Measurements from ENCODE around the gene YES1.
"Not testable (repeated sequence)": the region's sequence is repeated elsewhere in the genome, so short reads cannot be mapped to it uniquely, and the experiment has no call there.

The YES1 gene

DNA sequence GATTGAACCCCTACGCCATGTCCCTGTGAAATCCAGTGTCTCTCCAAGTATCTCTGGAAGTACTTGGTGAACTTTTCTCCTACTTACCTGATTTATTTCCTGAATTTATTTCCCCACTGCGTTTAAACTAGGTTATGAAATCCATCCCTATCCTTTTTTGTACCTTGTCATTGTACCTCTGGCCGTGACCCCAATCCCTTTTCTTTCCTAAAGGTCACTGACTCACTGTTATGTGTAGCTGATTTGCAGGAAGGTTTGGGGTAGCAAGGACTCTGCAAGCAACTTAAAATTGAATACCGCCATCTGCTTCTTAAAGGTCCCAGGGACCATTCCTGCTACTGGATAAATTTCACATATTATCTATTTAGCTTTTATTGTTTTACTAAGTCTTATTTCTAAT lies 95.0 kb downstream of the YES1 start:
- FAIRE-seq: no peak

DNA sequence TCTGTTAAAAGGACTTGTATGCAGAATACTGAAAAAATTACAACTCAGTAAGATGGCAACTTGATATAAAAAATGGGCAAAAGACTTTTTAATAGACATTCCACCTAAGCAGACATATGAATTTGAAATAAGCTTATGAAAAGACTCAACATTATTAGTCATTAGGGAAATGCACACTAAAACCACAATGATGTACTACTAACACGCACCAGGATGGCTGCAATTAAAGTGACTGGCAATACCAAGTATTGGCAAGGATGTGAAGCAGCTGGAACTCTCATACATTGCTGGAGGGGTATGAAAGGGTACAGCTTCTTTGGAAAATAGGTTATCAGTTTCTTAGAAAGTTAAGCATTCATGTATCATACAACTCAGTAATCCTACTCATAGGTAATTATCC lies 96.4 kb downstream of the YES1 start:
- FAIRE-seq: no peak

DNA sequence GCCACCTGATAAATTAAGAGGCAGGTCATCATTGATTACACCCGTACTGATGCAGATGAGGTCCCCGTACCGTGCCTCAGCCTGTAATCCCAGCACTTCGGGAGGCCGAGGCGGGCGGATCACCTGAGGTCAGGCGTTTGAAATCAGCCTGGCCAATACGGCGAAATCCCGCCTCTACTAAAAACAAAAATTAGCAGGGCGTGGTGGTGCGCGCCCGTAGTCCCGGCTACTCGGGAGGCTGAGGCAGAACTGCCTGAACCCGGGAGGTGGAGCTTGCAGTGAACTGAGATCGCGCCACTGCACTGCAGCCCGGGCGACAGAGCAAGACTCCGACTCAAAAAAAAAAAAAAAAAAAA lies 98.9 kb downstream of the YES1 start:
- no peak for FAIRE-seq

DNA sequence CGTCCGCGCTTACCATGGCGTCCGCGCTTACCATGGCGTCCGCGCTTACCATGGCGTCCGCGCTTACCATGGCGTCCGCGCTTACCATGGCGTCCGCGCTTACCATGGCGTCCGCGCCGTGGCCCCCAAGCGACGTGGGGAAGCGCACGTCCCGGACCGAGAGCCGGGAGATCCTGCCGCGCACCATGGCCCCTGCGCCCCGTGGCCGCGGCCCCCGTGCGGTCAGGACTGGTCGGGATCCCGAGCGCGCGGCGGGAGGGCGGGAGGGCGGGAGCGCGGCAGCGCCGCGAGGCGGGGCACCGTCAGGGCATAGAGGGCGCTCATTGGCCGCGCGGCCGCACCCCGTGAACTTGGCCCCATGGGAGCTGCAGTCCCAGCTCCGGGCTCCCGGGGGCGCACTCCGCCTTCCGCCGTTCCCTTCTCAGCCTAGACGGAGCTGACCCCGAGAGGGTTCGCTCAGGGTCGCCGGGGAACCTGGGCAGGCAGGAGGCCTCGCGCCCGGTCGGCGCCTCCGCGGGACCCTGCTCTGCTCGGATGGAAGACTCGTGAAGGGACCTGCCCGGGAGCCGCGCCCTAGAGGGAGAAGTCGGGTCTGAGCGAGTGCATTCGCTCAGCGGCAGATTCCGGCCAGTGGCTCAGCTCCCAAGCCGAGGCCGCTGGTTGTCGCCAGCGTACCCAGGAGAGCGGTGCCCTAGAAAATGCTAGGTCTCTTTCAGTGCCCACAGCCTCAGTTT lies 99.5 kb downstream of the YES1 start, which contains the start of gene ENOSF1:
Gene ENOSF1 (minus strand): TSS at position 230 of the 734 bp plus-strand sequence. CDS start 43 bp downstream, at position 187.
- no peak for FAIRE-seq

DNA sequence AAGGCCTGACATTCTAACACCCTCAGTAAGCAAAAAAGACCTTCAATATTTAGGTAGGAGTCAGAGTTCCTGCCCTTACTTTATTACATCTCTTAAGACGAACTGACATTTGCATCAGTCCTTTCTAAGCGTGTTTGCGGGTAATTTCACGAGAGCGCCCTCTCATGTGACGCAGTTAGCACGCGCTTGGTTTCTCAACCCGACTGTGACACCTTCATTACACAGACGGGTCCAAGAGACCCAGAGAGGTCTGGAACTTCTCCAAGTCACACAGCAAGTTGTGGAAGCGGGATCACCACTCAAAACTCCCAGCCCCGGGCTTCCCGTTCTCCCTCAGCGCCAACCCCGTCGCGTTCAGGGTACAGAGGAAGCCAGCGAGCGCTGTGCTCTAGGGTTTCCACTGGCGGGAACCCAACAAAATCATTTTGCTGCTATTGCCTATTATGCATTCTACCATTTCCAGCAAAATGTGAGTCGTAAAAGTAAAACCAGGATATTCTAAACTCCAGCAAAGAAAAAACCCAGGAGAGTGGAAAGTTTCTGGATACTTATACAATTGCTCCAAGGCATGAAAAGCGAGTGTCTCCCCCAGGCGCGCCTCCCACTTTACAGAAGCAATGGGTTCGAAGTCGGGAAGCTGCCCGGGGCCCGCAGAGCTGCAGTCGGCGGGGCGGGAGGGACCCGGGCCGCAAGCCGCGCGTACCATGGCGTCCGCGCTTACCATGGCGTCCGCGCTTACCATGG lies 100.2 kb downstream of the YES1 start:
- FAIRE-seq: no peak

DNA sequence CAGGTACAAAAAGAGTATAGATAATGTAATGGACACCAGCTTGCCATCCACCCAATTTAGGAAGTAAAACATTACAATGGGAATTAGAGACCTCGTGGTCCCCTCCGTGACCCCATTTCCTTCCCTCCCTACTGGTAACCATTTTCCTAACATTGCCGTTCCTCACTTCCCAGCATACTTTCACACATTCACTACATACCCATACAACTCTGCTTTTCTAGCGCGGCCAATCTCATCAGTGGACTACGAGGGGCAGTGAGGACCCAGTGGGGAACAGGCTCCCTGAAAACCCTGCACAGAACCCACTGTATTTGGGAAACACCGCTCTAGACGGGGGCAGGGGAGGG lies 100.8 kb downstream of the YES1 start:
- FAIRE-seq: no peak

DNA sequence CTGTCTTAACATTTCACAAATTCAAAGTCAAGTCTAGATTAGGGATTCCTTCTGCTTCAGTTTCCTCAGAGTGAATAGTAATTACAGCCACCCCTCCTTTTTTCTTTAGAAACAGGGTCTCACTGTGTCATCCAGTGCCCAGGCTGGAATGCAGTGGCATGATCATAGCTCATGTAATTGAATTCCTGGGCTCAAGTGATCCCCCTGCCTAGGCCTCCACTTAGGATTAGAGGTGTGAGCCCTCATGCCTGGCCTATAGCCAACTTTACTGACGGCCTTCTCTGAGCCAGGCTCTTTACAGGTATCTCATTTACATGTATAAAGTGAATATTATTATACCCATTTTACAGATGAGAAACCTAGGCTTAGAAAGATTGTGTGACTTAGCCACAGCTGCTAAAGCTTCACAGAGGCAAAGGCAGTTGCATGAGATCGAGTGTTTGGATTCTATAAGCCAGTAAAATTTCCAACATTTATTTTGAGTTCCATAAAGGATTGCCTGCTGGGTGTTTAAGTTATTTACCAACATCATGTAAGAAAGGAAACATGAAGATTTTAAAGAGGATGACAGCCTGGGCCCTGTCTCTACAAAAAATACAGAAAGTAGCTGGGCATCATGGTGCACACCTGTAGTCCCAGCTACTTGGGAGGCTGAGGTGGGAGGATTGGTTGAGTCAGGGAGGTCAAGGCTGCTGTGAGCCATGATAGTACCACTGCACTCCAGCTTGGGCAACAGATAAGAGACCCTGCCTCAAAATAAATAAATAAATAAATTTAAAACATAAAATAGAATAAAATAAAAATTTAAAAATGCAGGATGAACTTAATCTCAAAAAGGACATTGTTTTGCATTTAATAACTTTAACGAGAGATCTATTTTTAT lies 101.4 kb downstream of the YES1 start:
- no peak for FAIRE-seq

DNA sequence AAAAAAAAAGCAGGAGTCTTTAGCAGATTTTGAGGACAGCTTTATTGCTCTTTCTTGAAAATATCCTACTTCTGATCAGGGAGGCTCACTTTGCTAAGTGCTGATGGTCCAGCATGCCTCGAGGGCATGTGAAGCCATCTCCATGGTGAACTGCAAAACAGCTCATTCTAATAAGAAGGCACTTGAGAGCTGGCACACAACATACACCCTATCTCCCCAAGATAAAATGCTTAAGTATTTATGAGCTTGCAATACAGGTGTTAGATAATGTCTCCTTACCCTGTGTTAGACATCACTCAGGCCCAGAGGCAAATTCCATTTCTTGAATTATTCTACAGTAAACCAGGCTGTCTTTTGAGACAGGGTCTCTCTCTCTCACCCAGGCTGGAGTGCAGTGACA lies 102.3 kb downstream of the YES1 start:
- FAIRE-seq: no peak

DNA sequence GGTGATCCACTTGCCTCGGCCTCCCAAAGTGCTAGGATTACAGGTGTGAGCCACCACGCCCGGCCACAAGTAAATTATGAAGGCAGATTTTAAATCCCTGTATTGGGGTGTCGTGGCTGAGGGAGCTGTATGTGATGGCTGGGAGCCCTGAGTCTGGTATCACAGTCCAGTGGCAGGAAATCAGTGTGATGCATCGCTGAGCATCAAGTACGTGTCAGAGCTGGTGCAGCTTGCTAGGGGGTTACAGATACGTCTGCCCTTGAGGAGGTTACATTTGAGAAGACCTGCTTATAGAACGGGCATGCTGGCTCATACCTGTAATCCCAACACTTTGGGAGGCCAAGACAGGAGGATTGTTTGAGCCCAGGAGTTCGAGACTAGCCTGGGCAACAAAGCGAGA lies 103.9 kb downstream of the YES1 start:
- FAIRE-seq: no peak

DNA sequence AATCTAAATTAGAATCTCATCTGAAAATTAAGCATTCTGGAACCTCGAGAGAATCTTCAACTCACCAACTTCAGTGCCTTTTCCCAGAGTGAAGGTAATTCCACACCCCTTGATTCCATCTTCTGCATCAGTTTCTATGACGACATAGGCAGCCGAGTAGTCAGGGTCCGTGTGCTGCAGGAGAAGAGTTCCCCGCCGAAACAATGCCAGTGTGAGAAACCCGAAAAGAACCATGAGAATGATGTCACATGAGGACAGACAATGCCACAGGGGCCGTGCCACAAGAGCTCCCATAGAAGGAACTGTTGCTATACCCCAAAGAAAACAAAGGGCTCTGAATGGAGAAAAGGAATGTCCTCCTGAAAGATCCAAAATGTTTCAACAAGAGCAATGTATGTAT lies 105.6 kb downstream of the YES1 start:
- FAIRE-seq: no peak

DNA sequence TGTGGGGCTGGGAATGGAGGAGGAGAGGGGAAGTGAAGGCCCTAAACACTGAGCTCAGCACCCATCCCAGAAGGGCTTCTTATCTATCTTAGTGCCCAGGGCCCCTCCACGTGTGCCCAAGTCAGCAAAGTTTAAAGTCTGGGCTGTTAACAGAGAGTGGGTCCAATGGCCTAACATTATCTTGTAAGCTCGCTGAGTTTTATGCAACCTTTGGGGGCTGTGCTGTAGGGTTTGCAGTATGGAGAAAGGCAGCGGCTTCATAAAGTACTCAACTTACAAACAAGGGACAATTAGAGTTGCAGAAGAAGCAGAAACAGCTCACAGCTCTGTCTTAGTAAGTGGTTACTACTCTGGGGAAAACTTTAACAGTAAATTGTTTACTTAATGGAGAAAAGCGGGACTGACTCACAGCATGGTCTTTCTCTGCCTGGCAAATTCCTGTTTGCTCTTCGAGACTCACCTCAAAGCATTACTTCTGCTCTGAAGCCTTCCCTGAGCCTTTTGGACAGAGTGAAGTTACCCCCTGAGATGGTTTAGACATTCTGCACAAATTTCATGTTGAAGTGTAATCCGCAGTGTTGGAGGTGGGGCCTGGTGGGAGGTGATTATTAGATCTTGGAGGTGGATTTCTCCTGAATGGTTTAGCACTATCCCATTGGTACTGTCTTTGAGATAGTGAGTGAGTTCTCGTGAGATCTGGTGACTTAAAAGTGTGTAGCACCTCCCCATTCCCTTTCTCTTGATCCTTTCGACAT lies 108.7 kb downstream of the YES1 start:
- no peak for FAIRE-seq

DNA sequence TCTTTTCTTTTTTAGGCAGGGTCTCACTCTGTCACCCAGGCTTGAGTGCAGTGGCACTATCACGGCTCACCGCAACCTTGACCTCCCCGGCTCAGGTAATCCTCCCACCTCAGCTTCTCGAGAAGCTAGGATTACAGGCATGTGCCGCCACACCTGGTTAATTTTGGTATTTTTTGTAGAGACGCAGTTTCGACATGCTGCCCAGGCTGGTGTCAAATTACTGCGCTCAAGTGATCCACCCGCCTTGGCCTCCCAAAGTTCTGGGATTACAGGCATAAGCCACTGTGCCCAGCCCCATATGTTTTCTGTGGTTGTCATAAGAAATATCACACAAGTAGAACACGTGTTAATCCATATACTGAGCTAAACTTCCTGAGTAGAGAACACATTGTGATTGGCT lies 114.2 kb downstream of the YES1 start:
- no peak for FAIRE-seq

DNA sequence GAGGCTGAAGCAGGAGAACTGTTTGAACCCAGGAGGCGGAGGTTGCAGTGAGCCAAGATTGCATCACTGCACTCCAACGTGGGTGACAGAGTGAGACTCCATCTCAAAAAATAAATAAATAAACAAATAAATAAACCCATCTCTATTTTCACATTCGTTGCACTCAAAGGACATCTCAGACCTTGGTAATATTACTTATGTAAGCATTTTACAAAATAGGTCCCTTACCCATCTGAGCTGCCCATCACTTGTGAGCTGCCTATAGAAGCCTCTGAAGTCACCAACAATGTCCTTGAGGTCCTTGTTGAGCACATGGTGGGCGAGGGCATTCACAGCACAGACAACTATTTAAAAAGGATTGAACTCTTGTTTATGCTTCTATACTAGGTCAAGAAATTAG lies 115.0 kb downstream of the YES1 start:
- no peak for FAIRE-seq

DNA sequence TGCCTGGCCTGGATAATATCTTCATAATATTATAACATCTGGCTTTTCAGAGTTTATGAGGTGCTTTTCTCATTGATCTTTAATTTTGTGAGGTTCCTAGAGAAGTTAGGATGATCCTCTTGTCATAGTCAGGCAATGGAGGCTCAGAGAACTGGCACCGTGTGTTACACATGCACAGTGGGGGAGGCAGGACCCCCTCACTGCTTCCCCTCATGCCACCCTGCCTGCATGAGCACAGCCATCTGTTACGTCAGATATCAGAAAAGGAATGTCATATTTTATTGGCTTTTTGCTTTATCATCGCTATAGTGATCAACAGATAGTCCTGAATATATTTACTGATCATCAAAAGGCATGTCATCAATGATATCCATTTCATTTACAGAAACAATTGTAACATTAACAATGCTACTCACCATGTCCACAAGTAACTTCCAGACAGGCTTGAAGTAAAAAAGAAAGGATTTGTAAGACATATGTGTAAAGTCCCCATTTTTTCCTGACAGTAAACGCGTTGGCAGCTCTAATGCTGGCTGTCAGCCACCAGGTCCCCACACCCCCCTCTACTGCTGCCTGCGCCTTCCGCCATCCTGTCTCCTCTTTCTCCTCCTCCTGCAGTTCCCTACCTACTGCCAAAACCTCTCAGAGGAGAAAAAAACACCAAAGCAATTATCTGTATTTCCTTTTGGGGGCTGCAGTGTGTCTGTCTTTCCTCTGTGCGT lies 118.4 kb downstream of the YES1 start:
- no peak for FAIRE-seq

DNA sequence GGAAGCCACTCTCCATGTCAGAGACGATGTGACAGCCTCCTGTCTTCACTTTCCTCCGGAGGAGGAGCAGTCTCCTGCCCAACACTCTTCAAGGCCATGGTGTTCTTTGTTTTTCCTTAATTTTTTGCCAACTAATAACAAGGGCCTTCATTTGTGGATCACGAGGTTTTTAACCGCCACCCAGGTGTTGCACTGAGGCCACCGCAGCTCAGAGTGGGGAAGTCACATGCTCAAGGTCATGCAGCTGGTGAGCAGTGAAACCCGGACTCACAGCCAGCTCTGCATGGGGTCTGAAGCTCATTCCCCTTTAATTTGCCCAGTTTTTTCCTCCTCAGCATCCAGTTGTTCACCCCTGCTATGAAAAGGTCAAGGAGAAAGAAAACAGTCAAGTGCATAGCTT lies 119.2 kb downstream of the YES1 start:
- FAIRE-seq: no peak

DNA sequence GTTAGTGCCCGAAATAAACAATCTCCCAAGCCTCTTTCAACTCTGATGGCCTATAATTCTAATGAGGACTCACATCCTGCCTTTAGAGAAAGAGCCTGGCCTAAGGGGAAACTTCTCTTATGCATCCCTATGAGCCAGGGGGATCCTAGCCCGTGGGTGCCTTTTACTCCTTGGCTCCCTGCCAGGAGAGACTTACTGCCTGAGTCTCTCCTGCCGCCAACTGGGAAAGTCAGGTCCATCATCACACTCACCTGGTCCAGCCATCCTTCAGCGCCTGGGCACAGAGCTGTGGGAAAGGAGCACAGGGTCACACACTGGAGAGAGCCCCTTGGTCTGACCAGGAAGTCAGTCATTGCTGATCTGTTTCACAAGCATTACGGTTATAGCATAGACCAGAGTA lies 123.7 kb downstream of the YES1 start:
- FAIRE-seq: no peak

DNA sequence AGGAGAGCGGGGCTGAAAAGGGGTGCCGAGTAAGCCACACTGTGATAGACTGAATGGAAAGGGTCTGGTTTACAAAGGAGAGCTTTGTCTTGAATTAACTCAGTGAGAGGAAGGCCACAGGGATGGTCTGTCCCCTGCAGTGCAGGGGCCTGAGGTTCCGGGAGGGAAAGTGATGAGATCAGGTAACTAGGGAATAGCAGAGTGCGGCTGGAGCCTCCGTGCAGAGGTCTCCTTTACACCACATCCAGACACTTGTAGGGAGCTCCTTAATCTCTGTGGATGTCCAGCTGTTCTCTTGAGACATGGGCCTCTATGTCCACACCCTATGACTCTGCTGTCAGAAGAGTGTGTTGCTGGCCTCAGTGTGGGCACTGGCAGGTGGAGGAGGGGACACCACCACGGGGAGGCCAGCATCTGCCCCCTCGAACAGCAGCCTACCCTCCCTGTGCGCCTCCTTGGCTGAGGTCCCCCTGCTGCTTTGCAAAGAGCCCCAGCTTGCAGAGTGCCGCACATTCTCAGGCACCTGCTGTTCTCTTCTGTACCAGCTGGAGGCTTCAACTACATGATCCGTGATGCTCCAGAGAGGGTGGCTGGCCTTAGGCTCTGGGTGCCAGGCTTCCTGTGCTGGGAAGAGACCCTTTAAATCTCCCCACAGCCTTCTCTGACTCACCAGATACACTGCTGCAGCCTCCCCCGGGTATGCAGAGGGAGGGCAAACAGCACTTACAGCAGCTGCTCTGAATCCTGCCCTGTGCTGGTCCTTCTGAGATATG lies 125.5 kb downstream of the YES1 start:
- no peak for FAIRE-seq

DNA sequence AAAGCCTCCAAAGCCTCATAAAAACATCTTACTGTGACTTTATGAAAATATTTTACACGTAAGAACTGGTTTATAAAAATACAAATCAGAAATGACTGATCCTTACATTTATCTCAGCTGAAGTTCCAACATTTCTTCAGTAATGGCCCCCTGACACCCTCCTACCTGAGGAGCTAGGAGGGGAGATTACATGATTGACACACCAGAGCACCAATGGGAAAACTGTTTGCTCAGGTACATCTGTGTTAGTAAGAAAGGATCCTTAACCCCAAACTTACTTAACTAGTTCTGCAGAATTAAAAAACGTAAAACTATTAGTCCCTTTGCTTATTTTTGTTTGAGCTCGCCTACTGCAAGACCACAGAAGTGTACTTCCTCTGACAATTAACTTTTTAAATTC lies 126.6 kb downstream of the YES1 start:
- FAIRE-seq: no peak

DNA sequence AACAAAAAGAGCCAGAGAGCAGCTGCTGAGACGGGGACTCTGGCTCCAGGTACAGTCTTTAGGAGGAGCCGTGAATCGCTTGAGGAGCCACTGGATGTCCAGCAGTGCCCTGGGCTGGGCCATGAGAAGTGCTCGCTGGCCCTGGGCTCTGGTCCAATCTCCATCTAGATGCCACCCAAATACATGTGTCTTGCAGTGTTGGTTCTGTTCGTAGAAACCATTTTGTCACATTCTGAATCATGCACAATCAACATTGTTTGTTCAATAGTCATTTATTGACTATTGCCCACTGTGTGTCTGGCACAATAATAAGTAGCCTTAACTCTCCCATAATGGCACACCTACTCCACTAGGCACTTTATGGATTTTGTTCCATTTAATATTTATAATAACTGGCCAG lies 128.5 kb downstream of the YES1 start:
- no peak for FAIRE-seq

DNA sequence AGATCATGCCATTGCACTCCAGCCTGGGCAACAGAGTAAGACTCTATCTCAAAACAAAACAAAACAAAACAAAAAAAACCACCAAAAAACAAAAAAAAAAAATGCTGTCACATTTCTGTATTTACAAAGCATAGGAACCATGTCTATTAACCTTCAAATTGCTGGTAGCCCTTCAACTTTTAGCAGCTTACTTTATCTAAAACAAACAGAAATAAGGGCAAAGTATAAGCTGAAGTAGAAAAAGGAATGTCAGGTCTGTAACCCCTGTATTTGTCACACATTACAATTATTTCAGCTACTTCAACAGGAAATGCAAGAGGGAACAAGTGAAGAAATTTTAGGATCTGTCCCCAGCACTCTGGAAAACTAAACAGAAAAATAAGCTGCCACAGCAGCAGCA lies 129.2 kb downstream of the YES1 start:
- FAIRE-seq: no peak

DNA sequence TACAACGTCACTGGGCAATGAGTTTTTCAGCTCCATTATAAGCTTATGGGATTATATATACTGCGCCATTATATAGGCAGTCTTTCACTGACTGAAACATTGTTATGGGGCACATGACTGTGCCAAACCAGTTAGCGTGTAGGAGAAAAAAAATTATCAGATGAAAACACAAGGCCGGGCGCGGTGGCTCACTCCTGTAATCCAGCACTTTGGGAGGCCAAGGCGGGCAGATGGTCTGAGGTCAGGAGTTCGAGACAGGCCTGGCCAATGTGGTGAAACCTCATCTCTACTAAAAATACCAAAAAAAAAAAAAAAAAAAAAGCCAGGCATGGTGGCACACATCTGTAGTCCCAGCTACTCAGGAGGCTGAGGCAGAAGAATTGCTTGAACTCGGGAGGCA lies 129.6 kb downstream of the YES1 start:
- not testable (repeated sequence) for FAIRE-seq

DNA sequence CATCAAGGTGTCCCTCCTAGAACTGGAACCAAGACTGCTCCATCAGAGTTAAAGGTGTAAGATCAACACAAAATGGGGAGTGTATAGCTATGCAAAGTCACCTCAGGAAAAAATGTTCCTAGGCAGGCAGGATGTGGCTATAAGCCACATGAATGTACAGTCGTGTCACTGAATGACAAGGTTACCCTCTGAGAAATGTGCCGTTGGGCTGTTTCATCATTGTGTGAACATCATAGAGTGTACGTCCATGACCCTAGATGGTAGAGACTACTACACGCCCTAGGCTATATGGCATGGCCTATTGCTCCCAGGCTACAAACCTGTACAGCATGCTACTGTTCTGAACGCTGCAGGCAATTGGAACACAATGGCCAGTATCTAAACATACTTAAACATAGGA lies 130.1 kb downstream of the YES1 start:
- FAIRE-seq: no peak
